ENCODE measurements around the gene RARG. TPM values are rescaled to one million over a fixed set of nuclear protein-coding genes. Genes with fewer than 3 reads are reported as not detected.

Gene RARG
- total RNA-seq, 4 donors from 2014 or later = 2.6 to 15.4 (median 7.6) TPM; not detected in 1

DNA sequence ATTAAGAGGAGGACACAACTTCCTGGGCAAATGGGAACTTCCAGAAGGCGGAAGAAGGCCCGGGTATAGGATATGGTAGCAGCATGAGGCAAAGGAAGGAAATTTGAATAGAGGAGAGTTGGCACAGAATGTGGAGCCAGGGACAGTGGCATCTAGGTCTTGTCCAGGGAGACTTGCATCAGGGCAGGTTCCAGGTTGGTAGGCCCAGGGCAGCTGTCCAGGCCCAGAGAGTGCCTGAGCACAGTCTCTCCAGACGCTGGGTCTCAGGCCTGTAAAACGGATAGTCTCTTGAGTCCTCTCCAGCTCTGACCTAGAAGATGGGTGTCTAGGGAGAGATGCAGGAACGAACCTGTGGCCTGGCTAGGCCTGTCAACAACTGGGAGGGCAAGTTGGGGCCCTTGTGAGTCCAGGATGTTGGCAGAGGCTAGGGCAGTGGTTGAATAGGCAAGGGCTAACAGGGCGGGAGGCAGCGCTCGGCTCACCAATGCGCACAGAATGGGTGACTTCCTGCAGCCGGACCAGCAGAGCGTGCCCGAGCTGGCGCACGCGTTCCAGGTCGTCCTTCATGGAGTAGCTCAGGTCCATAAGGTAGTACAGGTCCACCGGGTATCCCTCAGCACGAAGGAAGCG, 34.9 kb downstream of the RARG start:
- no peaks in the 10 kb centered on the region for H3K9me3 ChIP-seq
- 77 to 92% methylated on average over 3 to 19 of the region's 19 CpGs for WGBS, 2 donors (ENCODE audit: low coverage in 1 of 2)
- H3K4me1 ChIP-seq = peaks cover 0 to 22% (median 9%) of the 10 kb centered on the region in 4 donors
- no peaks in the 10 kb centered on the region for H3K36me3 ChIP-seq
- no peaks in the 10 kb centered on the region for H3K27me3 ChIP-seq
- no peak overlapping the region for H3K4me3 ChIP-seq
- no peak for TF ChIP-seq POLR2AphosphoS5 (IDR thresholded peaks at IDR 0.05)
- TF ChIP-seq EP300 (IDR thresholded peaks at IDR 0.05; ENCODE audit: low read depth) = no peak
- TF ChIP-seq, protein P1, sequence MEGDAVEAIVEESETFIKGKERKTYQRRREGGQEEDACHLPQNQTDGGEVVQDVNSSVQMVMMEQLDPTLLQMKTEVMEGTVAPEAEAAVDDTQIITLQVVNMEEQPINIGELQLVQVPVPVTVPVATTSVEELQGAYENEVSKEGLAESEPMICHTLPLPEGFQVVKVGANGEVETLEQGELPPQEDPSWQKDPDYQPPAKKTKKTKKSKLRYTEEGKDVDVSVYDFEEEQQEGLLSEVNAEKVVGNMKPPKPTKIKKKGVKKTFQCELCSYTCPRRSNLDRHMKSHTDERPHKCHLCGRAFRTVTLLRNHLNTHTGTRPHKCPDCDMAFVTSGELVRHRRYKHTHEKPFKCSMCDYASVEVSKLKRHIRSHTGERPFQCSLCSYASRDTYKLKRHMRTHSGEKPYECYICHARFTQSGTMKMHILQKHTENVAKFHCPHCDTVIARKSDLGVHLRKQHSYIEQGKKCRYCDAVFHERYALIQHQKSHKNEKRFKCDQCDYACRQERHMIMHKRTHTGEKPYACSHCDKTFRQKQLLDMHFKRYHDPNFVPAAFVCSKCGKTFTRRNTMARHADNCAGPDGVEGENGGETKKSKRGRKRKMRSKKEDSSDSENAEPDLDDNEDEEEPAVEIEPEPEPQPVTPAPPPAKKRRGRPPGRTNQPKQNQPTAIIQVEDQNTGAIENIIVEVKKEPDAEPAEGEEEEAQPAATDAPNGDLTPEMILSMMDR (IDR thresholded peaks at IDR 0.05) = no peak
- TF ChIP-seq POLR2A (IDR thresholded peaks at IDR 0.05) = no peak
- DNase-seq = no peak
- no peak overlapping the region for H3K27ac ChIP-seq
- intact Hi-C loops (cut with DNase I; ENCODE audit: low total_unique reads) = loop anchor here (1.0 to 10.0 kb wide), 2 partner anchors 38 to 132 kb away; no protein-coding TSS in a partner anchor
- in situ Hi-C loops (cut with MboI; ENCODE audit: low pct_ligation_motif_present in 1 of 4, low pct_unique_long_range_greater_than_20kb in 1 of 4, low sequenced_read_pairs in 3 of 4) = loop anchor here in 1 of 4 donors (25.0 kb wide), 1 partner anchor 135 kb away; the partner anchor contains the start of gene TNS2

DNA sequence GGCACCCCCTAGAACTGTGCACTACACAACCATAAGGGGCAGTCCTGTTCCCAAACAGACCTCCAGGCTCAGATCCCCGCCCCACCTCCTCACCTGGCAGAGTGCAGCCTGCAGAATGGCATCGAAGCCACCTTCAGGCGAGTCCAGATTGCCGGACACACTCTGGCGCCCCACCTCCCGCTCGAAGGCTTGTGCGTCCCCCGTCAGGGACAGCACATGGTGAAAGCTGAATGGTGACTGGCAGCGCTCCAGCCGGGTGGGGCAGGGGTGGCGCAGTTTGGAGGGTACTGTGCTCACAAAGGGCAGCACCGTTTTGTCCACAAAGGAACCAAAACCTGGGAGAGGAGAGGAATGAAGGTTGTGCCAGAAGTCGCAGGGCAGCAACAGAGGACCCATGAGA, 35.5 kb downstream of the RARG start:
- Histone ChIP-seq H3K4me3 (no peak overlapping the region), H3K36me3 (no peaks in the 10 kb centered on the region), H3K27me3 (no peaks in the 10 kb centered on the region), H3K9me3 (no peaks in the 10 kb centered on the region), H3K27ac (no peak overlapping the region), H3K4me1 (peaks cover 0 to 22% (median 9%) of the 10 kb centered on the region in 4 donors)
- TF ChIP-seq POLR2AphosphoS5 (IDR thresholded peaks at IDR 0.05) = no peak
- TF ChIP-seq, protein P1 (IDR thresholded peaks at IDR 0.05) = no peak
- no peak for TF ChIP-seq POLR2A (IDR thresholded peaks at IDR 0.05)
- no peak for TF ChIP-seq EP300 (IDR thresholded peaks at IDR 0.05; ENCODE audit: low read depth)
- in situ Hi-C loops (cut with MboI; ENCODE audit: low pct_ligation_motif_present in 1 of 4, low pct_unique_long_range_greater_than_20kb in 1 of 4, low sequenced_read_pairs in 3 of 4) = loop anchor here in 1 of 4 donors (25.0 kb wide), 1 partner anchor 134 kb away; the partner anchor contains the start of gene TNS2
- intact Hi-C loops (cut with DNase I; ENCODE audit: low total_unique reads) = loop anchor here (10.0 kb wide), 1 partner anchor 132 kb away; no protein-coding TSS in a partner anchor
- 41% methylated on average over 13 of the region's 14 CpGs; no CpG with 5 or more reads in 1 of the 2 donors for WGBS, 2 donors (ENCODE audit: low coverage in 1 of 2)
- DNase-seq = no peak

GRCh38 chr12:53195516-53196420, 36.2 kb downstream of the RARG start:
- WGBS, 2 donors (ENCODE audit: low coverage in 1 of 2) = 84 to 100% methylated on average over 3 to 10 of the region's 10 CpGs

More at GRCh38 chr12:53195516-53196420, 36.2 kb downstream of the RARG start:
- Histone ChIP-seq H3K4me1 (peaks cover 0 to 15% (median 9%) of the 10 kb centered on the region in 4 donors), H3K4me3 (no peak overlapping the region), H3K27ac (no peak overlapping the region), H3K36me3 (no peaks in the 10 kb centered on the region), H3K9me3 (no peaks in the 10 kb centered on the region), H3K27me3 (no peaks in the 10 kb centered on the region)
- intact Hi-C loops (cut with DNase I; ENCODE audit: low total_unique reads) = loop anchor here (10.0 kb wide), 1 partner anchor 131 kb away; no protein-coding TSS in a partner anchor
- DNase-seq = no peak
- TF ChIP-seq, protein P1 (IDR thresholded peaks at IDR 0.05) = no peak
- no peak for TF ChIP-seq POLR2AphosphoS5 (IDR thresholded peaks at IDR 0.05)
- no peak for TF ChIP-seq EP300 (IDR thresholded peaks at IDR 0.05; ENCODE audit: low read depth)
- no peak for TF ChIP-seq POLR2A (IDR thresholded peaks at IDR 0.05)
- in situ Hi-C loops (cut with MboI; ENCODE audit: low pct_ligation_motif_present in 1 of 4, low pct_unique_long_range_greater_than_20kb in 1 of 4, low sequenced_read_pairs in 3 of 4) = loop anchor here in 1 of 4 donors (25.0 kb wide), 1 partner anchor 133 kb away; the partner anchor contains the start of gene TNS2

Data from transverse colon (tissue), 4 donors.